Mammary epithelial cell (primary cell): ENCODE data around the gene FAM3A.

Source experiments
- CTCF ChIP-seq, 2 donors: IDR thresholded peaks in 1 of 2; conservative IDR thresholded peaks in 1 of 2; 2 replicates each; pipeline ENCODE4 v1.5.1; 2011 to 2012; ENCODE audit warnings: inconsistent platforms in 2 of 2, low read length in 2 of 2, mild to moderate bottlenecking in 2 of 2, control low read depth in 1 of 2, low read depth in 1 of 2; ENCODE audit not compliant: insufficient read depth in 1 of 2; ENCODE audit errors: extremely low read depth in 1 of 2
- EZH2 ChIP-seq: IDR thresholded peaks from 2 replicates; pipeline ENCODE4 v1.6.1; 2012; ENCODE audit warnings: low read length, inconsistent platforms, borderline replicate concordance

- TF ChIP-seq CTCF (conservative IDR thresholded peaks at IDR 0.05 in 1 of 2, IDR thresholded peaks at IDR 0.05 in 1 of 2; ENCODE audit: extremely low read depth in 1 of 2, insufficient read depth in 1 of 2, low read depth in 1 of 2, low read length in 2 of 2) (peak; percentile 94 to 97), EZH2 (no peak)
These were observed 18.7 kb upstream of the FAM3A start for GRCh38 chrX:154534526-154535322.
